Caco-2 (cell line): Measurements from ENCODE around the gene CCDC178. TPM values are rescaled to one million over a fixed set of nuclear protein-coding genes. Genes with fewer than 3 reads are reported as not detected.

Source experiments
- BruUV-seq: library from RNA; stranded (reverse); fragments of 400-500 nt; replicated peaks from 2 replicates; lab custom pipeline; 2021; lab: Mats Ljungman, UMichigan
- CTCF ChIA-PET: fragments of 300-600 bp; sonication (Branson Sonifier 250); formaldehyde crosslinking; loops from one replicate; lab custom pipeline; 2022; ENCODE audit warnings: antibody characterized with exemption; lab: Charles Lee
- POLR2A ChIA-PET: fragments of 300-600 bp; sonication (Branson Sonifier 250); formaldehyde crosslinking; loops from one replicate; lab custom pipeline; 2022; ENCODE audit warnings: antibody characterized with exemption; lab: Charles Lee
- DNase-seq, 2 experiments: peaks; one replicate each; pipeline versions ENCODE4 v3.0.0 to v3.0.0-alpha.2; 2020 to 2022
- H3K27me3 ChIP-seq: replicated peaks from 2 replicates; pipeline ENCODE4 v1.6.0; 2011; ENCODE audit warnings: low read length; ENCODE audit not compliant: control insufficient read depth, insufficient read depth
- H3K36me3 ChIP-seq: 2 replicates; pipeline ENCODE4 v1.5.1; 2011; ENCODE audit warnings: low read length; ENCODE audit not compliant: control insufficient read depth, insufficient read depth
- H3K4me1 ChIP-seq: fragments of 250-450 bp; sonication (Bioruptor Pico); 2 replicates; pipeline ENCODE4 v1.5.1; 2020; ENCODE audit warnings: mild to moderate bottlenecking
- H3K4me3 ChIP-seq: 2 replicates; pipeline ENCODE4 v1.5.1; 2011; ENCODE audit warnings: low read depth, mild to moderate bottlenecking, control low read depth, low read length
- H3K9me3 ChIP-seq: fragments of 250-450 bp; sonication (Bioruptor Pico); 2 replicates; pipeline ENCODE4 v1.5.1; 2020; ENCODE audit warnings: mild to moderate bottlenecking, moderate library complexity
- H3K27ac Mint-ChIP-seq: one replicate; pipeline ENCODE4 v1.8.0; 2022; ENCODE audit warnings: mixed read lengths; ENCODE audit not compliant: unreplicated experiment
- H3K27me3 Mint-ChIP-seq: one replicate; pipeline ENCODE4 v1.8.0; 2022; ENCODE audit warnings: mixed read lengths; ENCODE audit not compliant: insufficient read depth, unreplicated experiment
- H3K36me3 Mint-ChIP-seq: one replicate; pipeline ENCODE4 v1.8.0; 2022; ENCODE audit warnings: mild to moderate bottlenecking, mixed read lengths; ENCODE audit not compliant: insufficient read depth, unreplicated experiment
- H3K4me1 Mint-ChIP-seq: one replicate; pipeline ENCODE4 v1.8.0; 2022; ENCODE audit warnings: low read depth, mixed read lengths; ENCODE audit not compliant: unreplicated experiment
- H3K4me3 Mint-ChIP-seq: one replicate; pipeline ENCODE4 v1.8.0; 2022; ENCODE audit warnings: mild to moderate bottlenecking, moderate library complexity, mixed read lengths; ENCODE audit not compliant: unreplicated experiment
- H3K9me3 Mint-ChIP-seq: one replicate; pipeline ENCODE4 v1.8.0; 2022; ENCODE audit warnings: mixed read lengths; ENCODE audit not compliant: unreplicated experiment
- intact Hi-C: fragments of 100-400 bp; cut with micrococcal nuclease; formaldehyde crosslinking; loops from one replicate; pipeline ENCODE4 v1.10.0; 2022; ENCODE audit not compliant: unreplicated experiment
- total RNA-seq: library from RNA; stranded (reverse); gene quantifications from 2 replicates; pipeline ENCODE4 v1.2.3, GENCODE V29; 2022
- TF ChIP-seq, protein P1 (sequence below), 2 experiments: fragments of 200-600 bp in 1 of 2; IDR thresholded peaks; 1 replicate in 1 of 2; 2 replicates in 1 of 2; pipeline versions ENCODE4 v1.5.1 to v1.8.0; 2011 to 2022; ENCODE audit warnings: antibody characterized with exemption in 1 of 2, control low read depth in 1 of 2, inconsistent platforms in 1 of 2, low read depth in 1 of 2, low read length in 1 of 2, mild to moderate bottlenecking in 1 of 2, moderate library complexity in 1 of 2; ENCODE audit not compliant: insufficient read depth in 1 of 2, severe bottlenecking in 1 of 2, unreplicated experiment in 1 of 2

The CCDC178 gene
- total RNA-seq, 1 experiment from 2014 or later: not detected

DNA sequence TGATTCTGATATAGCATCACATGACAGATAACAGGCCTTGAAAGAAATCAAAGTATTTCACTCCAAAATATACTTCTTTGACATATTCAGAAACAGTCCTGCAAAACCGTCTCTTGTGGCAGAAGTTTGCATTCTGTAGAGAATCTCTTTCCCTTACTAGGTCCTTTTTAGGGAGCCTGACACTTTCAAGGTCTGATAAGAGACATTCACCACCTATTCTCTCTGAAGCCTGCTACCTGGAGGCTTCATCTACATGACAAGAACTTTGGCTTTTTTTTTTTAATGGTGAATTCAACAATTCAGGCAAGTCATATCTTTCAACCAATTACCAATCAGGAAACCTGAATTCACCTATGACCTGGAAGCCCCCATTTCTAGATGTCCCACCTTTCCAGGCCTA lies 83.8 kb downstream of the CCDC178 start:
- H3K27me3 ChIP-seq: no peaks in the 10 kb centered on the region
- H3K36me3 ChIP-seq: no peaks in the 10 kb centered on the region
- ChIA-PET CTCF (no interaction called here), POLR2A (no interaction called here)
- H3K4me1 Mint-ChIP-seq: no peaks in the 10 kb centered on the region
- no peak overlapping the region for H3K4me3 Mint-ChIP-seq
- no peaks in the 10 kb centered on the region for H3K9me3 Mint-ChIP-seq
- TF ChIP-seq, protein P1, sequence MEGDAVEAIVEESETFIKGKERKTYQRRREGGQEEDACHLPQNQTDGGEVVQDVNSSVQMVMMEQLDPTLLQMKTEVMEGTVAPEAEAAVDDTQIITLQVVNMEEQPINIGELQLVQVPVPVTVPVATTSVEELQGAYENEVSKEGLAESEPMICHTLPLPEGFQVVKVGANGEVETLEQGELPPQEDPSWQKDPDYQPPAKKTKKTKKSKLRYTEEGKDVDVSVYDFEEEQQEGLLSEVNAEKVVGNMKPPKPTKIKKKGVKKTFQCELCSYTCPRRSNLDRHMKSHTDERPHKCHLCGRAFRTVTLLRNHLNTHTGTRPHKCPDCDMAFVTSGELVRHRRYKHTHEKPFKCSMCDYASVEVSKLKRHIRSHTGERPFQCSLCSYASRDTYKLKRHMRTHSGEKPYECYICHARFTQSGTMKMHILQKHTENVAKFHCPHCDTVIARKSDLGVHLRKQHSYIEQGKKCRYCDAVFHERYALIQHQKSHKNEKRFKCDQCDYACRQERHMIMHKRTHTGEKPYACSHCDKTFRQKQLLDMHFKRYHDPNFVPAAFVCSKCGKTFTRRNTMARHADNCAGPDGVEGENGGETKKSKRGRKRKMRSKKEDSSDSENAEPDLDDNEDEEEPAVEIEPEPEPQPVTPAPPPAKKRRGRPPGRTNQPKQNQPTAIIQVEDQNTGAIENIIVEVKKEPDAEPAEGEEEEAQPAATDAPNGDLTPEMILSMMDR (IDR thresholded peaks at IDR 0.05; ENCODE audit: insufficient read depth in 1 of 2, low read depth in 1 of 2, low read length in 1 of 2, severe bottlenecking in 1 of 2, unreplicated experiment in 1 of 2): no peak
- intact Hi-C loops: no loop called here
- no peaks in the 10 kb centered on the region for H3K4me1 ChIP-seq
- no peaks in the 10 kb centered on the region for H3K36me3 Mint-ChIP-seq
- H3K9me3 ChIP-seq: no peaks in the 10 kb centered on the region
- no peak overlapping the region for H3K4me3 ChIP-seq
- no peaks in the 10 kb centered on the region for H3K27me3 Mint-ChIP-seq
- no peak overlapping the region for H3K27ac Mint-ChIP-seq
- BruUV-seq: no TSS peak
- DNase-seq: no peak

GRCh38 chr18:33355756-33356155 lies 84.8 kb downstream of the CCDC178 start:
- Histone ChIP-seq H3K4me3 (no peak overlapping the region), H3K9me3 (no peaks in the 10 kb centered on the region), H3K4me1 (no peaks in the 10 kb centered on the region), H3K36me3 (no peaks in the 10 kb centered on the region), H3K27me3 (no peaks in the 10 kb centered on the region)
- no peak overlapping the region for H3K27ac Mint-ChIP-seq
- no peaks in the 10 kb centered on the region for H3K4me1 Mint-ChIP-seq
- POLR2A ChIA-PET: no interaction called here
- no peak for DNase-seq
- no peaks in the 10 kb centered on the region for H3K36me3 Mint-ChIP-seq
- H3K9me3 Mint-ChIP-seq: no peaks in the 10 kb centered on the region
- intact Hi-C loops: no loop called here
- no TSS peak for BruUV-seq
- CTCF ChIA-PET: no interaction called here
- TF ChIP-seq, protein P1 (IDR thresholded peaks at IDR 0.05; ENCODE audit: insufficient read depth in 1 of 2, low read depth in 1 of 2, low read length in 1 of 2, severe bottlenecking in 1 of 2, unreplicated experiment in 1 of 2): no peak
- no peaks in the 10 kb centered on the region for H3K27me3 Mint-ChIP-seq
- H3K4me3 Mint-ChIP-seq: no peak overlapping the region

GRCh38 chr18:33355263-33355662 lies 85.3 kb downstream of the CCDC178 start:
- Histone ChIP-seq H3K36me3 (no peaks in the 10 kb centered on the region), H3K4me3 (no peak overlapping the region), H3K9me3 (no peaks in the 10 kb centered on the region), H3K27me3 (no peaks in the 10 kb centered on the region), H3K4me1 (no peaks in the 10 kb centered on the region)
- intact Hi-C loops: no loop called here
- BruUV-seq: no TSS peak
- no peak overlapping the region for H3K4me3 Mint-ChIP-seq
- H3K27ac Mint-ChIP-seq: no peak overlapping the region
- H3K4me1 Mint-ChIP-seq: no peaks in the 10 kb centered on the region
- no peaks in the 10 kb centered on the region for H3K27me3 Mint-ChIP-seq
- TF ChIP-seq, protein P1 (IDR thresholded peaks at IDR 0.05; ENCODE audit: insufficient read depth in 1 of 2, low read depth in 1 of 2, low read length in 1 of 2, severe bottlenecking in 1 of 2, unreplicated experiment in 1 of 2): no peak
- DNase-seq: no peak
- H3K36me3 Mint-ChIP-seq: no peaks in the 10 kb centered on the region
- ChIA-PET POLR2A (no interaction called here), CTCF (no interaction called here)
- H3K9me3 Mint-ChIP-seq: no peaks in the 10 kb centered on the region
